HL-60 (cell line): ENCODE results near the gene ANKRD11.

Experiments
- CTCF ChIP-seq: IDR thresholded peaks from one replicate; pipeline ENCODE4 v1.5.1; 2011; ENCODE audit warnings: low read length, control low read depth, inconsistent platforms; ENCODE audit not compliant: insufficient read depth
- GABPA ChIP-seq: IDR thresholded peaks from 2 replicates; pipeline ENCODE4 v1.6.1; 2012; ENCODE audit warnings: low read depth
- POLR2AphosphoS5 ChIP-seq: IDR thresholded peaks from 2 replicates; pipeline ENCODE4 v1.6.1; 2012; ENCODE audit warnings: low read depth
- SPI1 ChIP-seq: IDR thresholded peaks from 2 replicates; pipeline ENCODE4 v1.6.1; 2012; ENCODE audit warnings: low read depth, mild to moderate bottlenecking, borderline replicate concordance
- TF ChIP-seq, protein P1 (sequence below): IDR thresholded peaks from 2 replicates; pipeline ENCODE4 v1.6.1; 2012; ENCODE audit warnings: low read depth; ENCODE audit not compliant: insufficient replicate concordance

GRCh38 chr16:89300311-89300975 lies 189.9 kb downstream of the ANKRD11 start:
- no peak for TF ChIP-seq CTCF
- no peak for TF ChIP-seq SPI1
- TF ChIP-seq, protein P1, sequence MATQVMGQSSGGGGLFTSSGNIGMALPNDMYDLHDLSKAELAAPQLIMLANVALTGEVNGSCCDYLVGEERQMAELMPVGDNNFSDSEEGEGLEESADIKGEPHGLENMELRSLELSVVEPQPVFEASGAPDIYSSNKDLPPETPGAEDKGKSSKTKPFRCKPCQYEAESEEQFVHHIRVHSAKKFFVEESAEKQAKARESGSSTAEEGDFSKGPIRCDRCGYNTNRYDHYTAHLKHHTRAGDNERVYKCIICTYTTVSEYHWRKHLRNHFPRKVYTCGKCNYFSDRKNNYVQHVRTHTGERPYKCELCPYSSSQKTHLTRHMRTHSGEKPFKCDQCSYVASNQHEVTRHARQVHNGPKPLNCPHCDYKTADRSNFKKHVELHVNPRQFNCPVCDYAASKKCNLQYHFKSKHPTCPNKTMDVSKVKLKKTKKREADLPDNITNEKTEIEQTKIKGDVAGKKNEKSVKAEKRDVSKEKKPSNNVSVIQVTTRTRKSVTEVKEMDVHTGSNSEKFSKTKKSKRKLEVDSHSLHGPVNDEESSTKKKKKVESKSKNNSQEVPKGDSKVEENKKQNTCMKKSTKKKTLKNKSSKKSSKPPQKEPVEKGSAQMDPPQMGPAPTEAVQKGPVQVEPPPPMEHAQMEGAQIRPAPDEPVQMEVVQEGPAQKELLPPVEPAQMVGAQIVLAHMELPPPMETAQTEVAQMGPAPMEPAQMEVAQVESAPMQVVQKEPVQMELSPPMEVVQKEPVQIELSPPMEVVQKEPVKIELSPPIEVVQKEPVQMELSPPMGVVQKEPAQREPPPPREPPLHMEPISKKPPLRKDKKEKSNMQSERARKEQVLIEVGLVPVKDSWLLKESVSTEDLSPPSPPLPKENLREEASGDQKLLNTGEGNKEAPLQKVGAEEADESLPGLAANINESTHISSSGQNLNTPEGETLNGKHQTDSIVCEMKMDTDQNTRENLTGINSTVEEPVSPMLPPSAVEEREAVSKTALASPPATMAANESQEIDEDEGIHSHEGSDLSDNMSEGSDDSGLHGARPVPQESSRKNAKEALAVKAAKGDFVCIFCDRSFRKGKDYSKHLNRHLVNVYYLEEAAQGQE: no peak
- TF ChIP-seq GABPA: no peak
- no peak for TF ChIP-seq POLR2AphosphoS5
